Measurements from ENCODE around the gene CDK13. TPM values are rescaled to one million over a fixed set of nuclear protein-coding genes. Genes with fewer than 3 reads are reported as not detected.

CDK13 gene
- total RNA-seq, 2 experiments from 2014 or later: 135 to 138 TPM

DNA sequence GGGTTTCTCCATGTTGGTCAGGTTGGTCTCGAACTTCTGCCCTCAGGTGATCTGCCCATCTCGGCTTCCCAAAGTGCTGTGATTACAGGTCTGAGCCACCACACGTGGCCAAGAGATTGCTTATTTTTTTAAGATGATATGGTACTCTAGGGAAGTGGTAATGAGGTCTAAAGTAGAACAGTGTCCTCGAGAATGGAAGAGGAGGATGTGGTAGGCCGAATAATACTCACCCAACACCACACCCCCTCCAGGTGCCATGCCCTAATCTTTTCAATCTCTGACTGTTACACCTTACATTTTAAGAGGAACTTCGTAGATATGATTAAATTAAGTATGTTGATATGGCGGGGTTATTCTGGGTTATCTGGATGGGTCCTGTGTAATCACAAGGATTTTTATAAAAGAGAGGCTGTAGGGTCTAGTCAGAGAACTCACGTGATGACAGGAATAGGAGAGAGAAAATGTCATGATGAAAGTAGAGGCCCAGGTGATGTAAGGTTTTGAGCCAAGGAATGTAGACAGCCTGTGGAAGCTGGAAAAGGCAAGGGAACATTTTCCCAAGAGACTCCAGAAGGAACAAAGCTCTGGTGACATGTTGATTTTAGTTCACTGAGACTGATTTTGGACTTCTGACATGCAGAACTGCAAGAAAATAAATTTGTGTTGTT is 29.5 kb downstream of the CDK13 start:
- H3K27me3 ChIP-seq (ENCODE audit: control insufficient read depth in 1 of 2, insufficient read depth in 2 of 2, low read length in 2 of 2): no peaks in the 10 kb centered on the region
- CTCF ChIA-PET: interaction anchor here (0.9 to 1.8 kb wide), 4 partner anchors 13 to 73 kb away, joined by 3 to 6 read pairs (median 4); no protein-coding TSS in a partner anchor
- ATAC-seq (ENCODE audit: poor library complexity): peak; percentile 86
- Mint-ChIP-seq H3K27ac (no peak overlapping the region), H3K9me3 (no peaks in the 10 kb centered on the region), H3K4me3 (no peak overlapping the region), H3K36me3 (ENCODE audit: low read depth) (no peaks in the 10 kb centered on the region), H3K27me3 (no peaks in the 10 kb centered on the region), H3K4me1 (ENCODE audit: low read depth) (peaks cover 15% of the 10 kb centered on the region)
- H3K4me1 ChIP-seq (ENCODE audit: insufficient read depth, low read length): peaks cover 30% of the 10 kb centered on the region
- H3K4me3 ChIP-seq (ENCODE audit: low read length): no peak overlapping the region
- no peak for TF ChIP-seq CTCF (IDR thresholded peaks at IDR 0.05)
- DNase-seq: peak in 9 of 14 experiments; percentile 8 to 82 (median 26)
- POLR2A ChIA-PET: interaction anchor here (1.7 to 2.5 kb wide), 3 partner anchors 8 to 29 kb away, joined by 5 to 48 read pairs (median 9); partner anchors contain the start of gene CDK13
- no peaks in the 10 kb centered on the region for H3K9me3 ChIP-seq (ENCODE audit: control insufficient read depth in 1 of 2, insufficient read depth in 1 of 2, low read length in 2 of 2)
- peak overlapping the region in 1 of 2 donors; percentile 41 for H3K27ac ChIP-seq (ENCODE audit: low read depth in 1 of 2, low read length in 2 of 2)
- H3K36me3 ChIP-seq (ENCODE audit: insufficient read depth, low read length): no peaks in the 10 kb centered on the region
- intact Hi-C loops (cut with DNase I, micrococcal nuclease): loop anchor here in 1 of 2 experiments (2.0 kb wide), 1 partner anchor 27 kb away; no protein-coding TSS in a partner anchor

GRCh38 chr7:39985398-39985918 is 35.4 kb downstream of the CDK13 start:
- Histone ChIP-seq H3K4me1 (ENCODE audit: insufficient read depth, low read length) (peaks cover 20% of the 10 kb centered on the region), H3K36me3 (ENCODE audit: insufficient read depth, low read length) (peaks cover 10% of the 10 kb centered on the region), H3K27me3 (ENCODE audit: control insufficient read depth in 1 of 2, insufficient read depth in 2 of 2, low read length in 2 of 2) (no peaks in the 10 kb centered on the region), H3K27ac (ENCODE audit: low read depth in 1 of 2, low read length in 2 of 2) (peak overlapping the region in 1 of 2 donors; percentile 15), H3K9me3 (ENCODE audit: control insufficient read depth in 1 of 2, insufficient read depth in 1 of 2, low read length in 2 of 2) (no peaks in the 10 kb centered on the region), H3K4me3 (ENCODE audit: low read length) (no peak overlapping the region)
- ATAC-seq (ENCODE audit: poor library complexity) (no peak), DNase-seq (no peak)
- CTCF ChIA-PET: interaction anchor here (1.2 kb wide), 1 partner anchor 67 kb away, joined by 4 read pairs; no protein-coding TSS in a partner anchor
- intact Hi-C loops (cut with DNase I, micrococcal nuclease): loop anchor here in 1 of 2 experiments (5.0 kb wide), 1 partner anchor 62 kb away; no protein-coding TSS in a partner anchor
- Mint-ChIP-seq H3K36me3 (ENCODE audit: low read depth) (peaks cover 31% of the 10 kb centered on the region), H3K27me3 (no peaks in the 10 kb centered on the region), H3K27ac (peak overlapping the region; percentile 58), H3K4me1 (ENCODE audit: low read depth) (peaks cover 56% of the 10 kb centered on the region), H3K4me3 (peak overlapping the region; percentile 7), H3K9me3 (no peaks in the 10 kb centered on the region)
- TF ChIP-seq CTCF (IDR thresholded peaks at IDR 0.05): no peak
- POLR2A ChIA-PET: interaction anchor here (1.4 to 2.3 kb wide), 2 partner anchors 13 to 35 kb away, joined by 3 to 17 read pairs; partner anchors contain the start of gene CDK13

GRCh38 chr7:39987641-39988347 is 37.7 kb downstream of the CDK13 start:
- intact Hi-C loops (cut with DNase I, micrococcal nuclease): loop anchor here (1.0 to 5.0 kb wide), 6 partner anchors 15 to 91 kb away; partner anchors contain the start of gene CDK13 (in 1 of the 2)
- H3K9me3 ChIP-seq (ENCODE audit: control insufficient read depth in 1 of 2, insufficient read depth in 1 of 2, low read length in 2 of 2): no peaks in the 10 kb centered on the region
- ChIA-PET POLR2A (interaction anchor here (1.1 to 2.7 kb wide), 4 partner anchors 9 to 91 kb away, joined by 5 to 45 read pairs (median 6); partner anchors contain the start of gene CDK13), CTCF (interaction anchor here (0.6 to 2.3 kb wide), 6 partner anchors 21 to 417 kb away, joined by 3 to 7 read pairs (median 4); partner anchors contain the start of gene CDK13)
- peaks cover 23% of the 10 kb centered on the region for H3K4me1 ChIP-seq (ENCODE audit: insufficient read depth, low read length)
- H3K4me3 Mint-ChIP-seq: peak overlapping the region; percentile 52
- H3K27me3 ChIP-seq (ENCODE audit: control insufficient read depth in 1 of 2, insufficient read depth in 2 of 2, low read length in 2 of 2): no peaks in the 10 kb centered on the region
- ATAC-seq (ENCODE audit: poor library complexity) (peak; percentile 94), DNase-seq (peak in 8 of 14 experiments; percentile 9 to 67 (median 39))
- peaks cover 49% of the 10 kb centered on the region for H3K36me3 Mint-ChIP-seq (ENCODE audit: low read depth)
- peak; percentile 27 for TF ChIP-seq CTCF (IDR thresholded peaks at IDR 0.05)
- H3K27ac Mint-ChIP-seq: peak overlapping the region; percentile 74
- H3K4me1 Mint-ChIP-seq (ENCODE audit: low read depth): peaks cover 64% of the 10 kb centered on the region
- H3K27ac ChIP-seq (ENCODE audit: low read depth in 1 of 2, low read length in 2 of 2): no peak overlapping the region
- no peaks in the 10 kb centered on the region for H3K9me3 Mint-ChIP-seq
- H3K36me3 ChIP-seq (ENCODE audit: insufficient read depth, low read length): peaks cover 21% of the 10 kb centered on the region
- no peaks in the 10 kb centered on the region for H3K27me3 Mint-ChIP-seq
- H3K4me3 ChIP-seq (ENCODE audit: low read length): no peak overlapping the region
